Transverse colon (tissue), 4 donors: ENCODE data around the gene MALT1. TPM values are rescaled to one million over a fixed set of nuclear protein-coding genes. Genes with fewer than 3 reads are reported as not detected.

Experiments
- DNase-seq: peaks from one replicate; pipeline ENCODE4 v3.0.0-alpha.2; 2019
- H3K27ac ChIP-seq, 4 donors: fragments of 200-600 bp; sonication (generic); 2 replicates each; pipeline ENCODE4 v1.5.1; 2016 to 2018; ENCODE audit warnings: inconsistent platforms in 4 of 4
- H3K27me3 ChIP-seq: fragments of 200-600 bp; sonication (generic); 2 replicates; pipeline ENCODE4 v1.5.1; 2017; ENCODE audit warnings: inconsistent platforms
- H3K36me3 ChIP-seq, 4 donors: fragments of 200-600 bp; sonication (generic); 2 replicates each; pipeline ENCODE4 v1.5.1; 2017 to 2019; ENCODE audit warnings: inconsistent platforms in 4 of 4
- H3K4me1 ChIP-seq, 4 donors: fragments of 200-600 bp; sonication (generic); 2 replicates each; pipeline ENCODE4 v1.5.1; 2017 to 2020; ENCODE audit warnings: inconsistent platforms in 4 of 4
- H3K4me3 ChIP-seq, 4 donors: fragments of 200-600 bp; sonication (generic); 1 replicate in 1 of 4; 2 replicates in 3 of 4; pipeline versions ENCODE4 v1.5.1 to v1.6.1; 2017 to 2019; ENCODE audit warnings: inconsistent platforms in 4 of 4
- H3K9me3 ChIP-seq, 2 donors: fragments of 200-600 bp; sonication (generic); 2 replicates each; pipeline ENCODE4 v1.5.1; 2017 to 2019; ENCODE audit warnings: inconsistent platforms in 2 of 2
- EP300 ChIP-seq: sonication (generic); formaldehyde crosslinking; IDR thresholded peaks from one replicate; pipeline ENCODE4 v1.6.1; 2017; ENCODE audit warnings: antibody characterized with exemption, low read depth
- POLR2A ChIP-seq: fragments of 450-650 bp; IDR thresholded peaks from one replicate; pipeline ENCODE4 v1.6.1; 2016; ENCODE audit warnings: antibody characterized with exemption, mild to moderate bottlenecking, moderate library complexity
- POLR2AphosphoS5 ChIP-seq, 3 donors: sonication (generic); formaldehyde crosslinking; IDR thresholded peaks; one replicate each; pipeline ENCODE4 v1.6.1; 2016; ENCODE audit warnings: antibody characterized with exemption in 3 of 3
- whole genome bisulfite sequencing, 2 donors: methylation state at CpG; one replicate each; pipeline ENCODE4 v1.1.5; 2018; ENCODE audit warnings: low coverage in 1 of 2; 5-methylcytosine and 5-hydroxymethylcytosine counted together
- in situ Hi-C, 4 donors: fragments of 200-750 bp; cut with MboI; loops; one replicate each; pipeline versions ENCODE4 v1.15.0 to v1.15.1; 2017; ENCODE audit warnings: low sequenced_read_pairs in 3 of 4, low pct_ligation_motif_present in 1 of 4, low pct_unique_long_range_greater_than_20kb in 1 of 4
- intact Hi-C: fragments of 100-400 bp; cut with DNase I; formaldehyde crosslinking; loops from one replicate; pipeline ENCODE4 v1.15.1; 2023; ENCODE audit warnings: low total_unique reads
- total RNA-seq, 4 donors: library from RNA; depleted of rRNA; stranded (reverse); fragments of >200 nt; gene quantifications; one replicate each; pipeline ENCODE4 v1.1.0, GENCODE V29; 2016
- TF ChIP-seq, protein P1 (sequence below), 5 experiments: fragments of 200-600 bp in 3 of 5; fragments of 450-650 bp in 2 of 5; sonication (generic) in 3 of 5; IDR thresholded peaks; 1 replicate in 2 of 5; 2 replicates in 3 of 5; pipeline ENCODE4 v1.5.1; 2016 to 2017; ENCODE audit warnings: antibody characterized with exemption in 5 of 5, inconsistent platforms in 3 of 5, mild to moderate bottlenecking in 2 of 5, moderate library complexity in 1 of 5

The MALT1 gene
- total RNA-seq, 4 donors from 2014 or later = 12.5 to 38.9 (median 29.5) TPM

DNA sequence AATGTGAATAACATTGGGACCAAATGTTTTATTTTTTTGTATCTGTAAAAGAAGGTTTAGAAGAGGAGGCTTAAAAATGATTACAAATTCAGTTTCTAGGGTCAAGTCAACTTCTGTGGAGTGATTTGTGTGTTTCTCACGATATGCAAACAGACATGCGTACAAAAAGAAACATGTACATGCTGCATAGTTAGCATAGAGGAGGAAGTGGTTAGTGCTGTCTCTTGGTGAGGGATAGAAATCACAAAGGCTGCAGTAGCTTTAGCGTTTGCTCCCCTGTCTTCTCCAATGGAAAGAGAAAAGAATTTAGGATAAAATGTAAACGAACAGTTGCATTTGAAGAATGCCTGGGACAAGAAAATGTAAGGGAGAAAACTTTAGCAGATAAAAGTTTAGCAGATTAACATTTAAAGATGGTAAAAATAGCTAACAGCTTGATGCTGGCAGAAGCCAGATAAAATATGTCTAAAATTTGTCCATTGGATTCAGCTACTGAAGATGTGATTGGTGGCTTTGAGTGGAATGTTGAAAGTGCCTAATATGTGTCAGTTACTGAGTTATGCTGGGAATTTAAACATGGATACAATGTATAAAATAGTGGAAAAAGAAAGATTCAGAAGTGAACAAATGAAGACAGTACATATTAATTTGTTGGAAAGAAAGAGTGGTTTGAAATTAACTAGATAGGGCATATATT lies 44.9 kb downstream of the MALT1 start:
- WGBS, 2 donors = 52 to 59% methylated on average over 4 of the region's 4 CpGs
- Histone ChIP-seq H3K4me3 (no peak overlapping the region), H3K27ac (no peak overlapping the region), H3K4me1 (no peaks in the 10 kb centered on the region), H3K27me3 (no peaks in the 10 kb centered on the region), H3K36me3 (no peaks in the 10 kb centered on the region), H3K9me3 (no peaks in the 10 kb centered on the region)
- DNase-seq = no peak
- TF ChIP-seq POLR2AphosphoS5 (IDR thresholded peaks at IDR 0.05) (no peak), POLR2A (no peak), EP300 (no peak)
- TF ChIP-seq, protein P1, sequence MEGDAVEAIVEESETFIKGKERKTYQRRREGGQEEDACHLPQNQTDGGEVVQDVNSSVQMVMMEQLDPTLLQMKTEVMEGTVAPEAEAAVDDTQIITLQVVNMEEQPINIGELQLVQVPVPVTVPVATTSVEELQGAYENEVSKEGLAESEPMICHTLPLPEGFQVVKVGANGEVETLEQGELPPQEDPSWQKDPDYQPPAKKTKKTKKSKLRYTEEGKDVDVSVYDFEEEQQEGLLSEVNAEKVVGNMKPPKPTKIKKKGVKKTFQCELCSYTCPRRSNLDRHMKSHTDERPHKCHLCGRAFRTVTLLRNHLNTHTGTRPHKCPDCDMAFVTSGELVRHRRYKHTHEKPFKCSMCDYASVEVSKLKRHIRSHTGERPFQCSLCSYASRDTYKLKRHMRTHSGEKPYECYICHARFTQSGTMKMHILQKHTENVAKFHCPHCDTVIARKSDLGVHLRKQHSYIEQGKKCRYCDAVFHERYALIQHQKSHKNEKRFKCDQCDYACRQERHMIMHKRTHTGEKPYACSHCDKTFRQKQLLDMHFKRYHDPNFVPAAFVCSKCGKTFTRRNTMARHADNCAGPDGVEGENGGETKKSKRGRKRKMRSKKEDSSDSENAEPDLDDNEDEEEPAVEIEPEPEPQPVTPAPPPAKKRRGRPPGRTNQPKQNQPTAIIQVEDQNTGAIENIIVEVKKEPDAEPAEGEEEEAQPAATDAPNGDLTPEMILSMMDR (IDR thresholded peaks at IDR 0.05) = no peak
- intact Hi-C loops = no loop called here
- in situ Hi-C loops = no loop called here

- 91 to 92% methylated on average over 6 to 9 of the region's 9 CpGs for WGBS, 2 donors
- Histone ChIP-seq H3K27ac (no peak overlapping the region), H3K4me1 (no peaks in the 10 kb centered on the region), H3K36me3 (no peaks in the 10 kb centered on the region), H3K27me3 (no peaks in the 10 kb centered on the region), H3K9me3 (no peaks in the 10 kb centered on the region), H3K4me3 (no peak overlapping the region)
- DNase-seq = no peak
- TF ChIP-seq, protein P1 (IDR thresholded peaks at IDR 0.05) = no peak
- no peak for TF ChIP-seq POLR2AphosphoS5 (IDR thresholded peaks at IDR 0.05)
- TF ChIP-seq POLR2A = no peak
- TF ChIP-seq EP300 = no peak
- intact Hi-C loops = no loop called here
- in situ Hi-C loops = no loop called here
Observed at GRCh38 chr18:58721566-58722239, 50.4 kb downstream of the MALT1 start.

GRCh38 chr18:58723810-58724602 lies 52.7 kb downstream of the MALT1 start:
- 78 to 90% methylated on average over 3 of the region's 3 CpGs for WGBS, 2 donors
- DNase-seq = no peak
- intact Hi-C loops (no loop called here), in situ Hi-C loops (no loop called here)
- no peak overlapping the region for H3K4me3 ChIP-seq
- H3K36me3 ChIP-seq = no peaks in the 10 kb centered on the region
- no peak overlapping the region for H3K27ac ChIP-seq
- H3K9me3 ChIP-seq = no peaks in the 10 kb centered on the region
- TF ChIP-seq, protein P1 (IDR thresholded peaks at IDR 0.05) = no peak
- TF ChIP-seq POLR2AphosphoS5 (IDR thresholded peaks at IDR 0.05) (no peak), POLR2A (no peak), EP300 (no peak)
- no peaks in the 10 kb centered on the region for H3K27me3 ChIP-seq
- no peaks in the 10 kb centered on the region for H3K4me1 ChIP-seq

DNA sequence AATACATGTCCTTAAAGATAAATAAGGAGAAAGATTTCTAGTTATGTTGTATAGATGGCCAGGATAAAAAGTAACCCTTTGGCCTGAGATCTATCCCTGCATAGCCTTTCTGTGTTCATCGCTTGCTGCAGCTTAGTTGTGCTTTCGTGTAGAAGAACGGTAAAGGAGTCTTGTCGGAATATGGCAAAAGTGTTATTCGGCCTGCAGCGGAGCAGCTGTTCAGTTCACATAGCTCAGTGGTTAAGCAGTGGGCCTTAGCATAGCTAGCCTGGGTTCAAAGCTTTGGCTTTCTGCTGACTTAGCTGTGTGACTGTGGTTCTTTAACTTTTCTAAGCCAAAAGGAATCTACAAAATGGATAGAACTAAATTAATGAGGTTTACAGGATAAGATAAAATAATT lies 55.4 kb downstream of the MALT1 start:
- H3K4me3 ChIP-seq = no peak overlapping the region
- H3K27ac ChIP-seq = no peak overlapping the region
- 95 to 96% methylated on average over 5 to 6 of the region's 6 CpGs for WGBS, 2 donors
- H3K27me3 ChIP-seq = no peaks in the 10 kb centered on the region
- in situ Hi-C loops (no loop called here), intact Hi-C loops (no loop called here)
- H3K9me3 ChIP-seq = no peaks in the 10 kb centered on the region
- DNase-seq = no peak
- no peaks in the 10 kb centered on the region for H3K36me3 ChIP-seq
- TF ChIP-seq EP300 (no peak), POLR2A (no peak), POLR2AphosphoS5 (IDR thresholded peaks at IDR 0.05) (no peak)
- TF ChIP-seq, protein P1 (IDR thresholded peaks at IDR 0.05) = no peak
- H3K4me1 ChIP-seq = no peaks in the 10 kb centered on the region
